ENCODE data around the gene FLACC1. TPM values are rescaled to one million over a fixed set of nuclear protein-coding genes. Genes with fewer than 3 reads are reported as not detected.
A peak's percentile ranks its signal among the peaks of the same experiment; 100 is the strongest.

Gene FLACC1
- total RNA-seq, 2 donors from 2014 or later, result 4.5 to 4.7 TPM

GRCh38 chr2:201366146-201366545 lies 9.0 kb upstream of the FLACC1 start:
- H3K36me3 Mint-ChIP-seq (ENCODE audit: low read depth), result peaks cover 2% of the 10 kb centered on the region
- no peaks in the 10 kb centered on the region for H3K27me3 Mint-ChIP-seq
- DNase-seq, result no peak
- peaks cover 21% of the 10 kb centered on the region for H3K4me1 Mint-ChIP-seq
- H3K4me3 Mint-ChIP-seq, result no peak overlapping the region
- H3K9me3 ChIP-seq (ENCODE audit: control insufficient read depth, low read length, poor library complexity, severe bottlenecking), result peaks cover 3% of the 10 kb centered on the region
- ATAC-seq, result no peak
- no peak overlapping the region for H3K27ac Mint-ChIP-seq

GRCh38 chr2:201363857-201364560 lies 6.9 kb upstream of the FLACC1 start:
- DNase-seq (no peak), ATAC-seq (peak; percentile 97)
- H3K27ac Mint-ChIP-seq, result peak overlapping the region; percentile 5
- H3K4me1 Mint-ChIP-seq, result peaks cover 21% of the 10 kb centered on the region
- H3K4me3 Mint-ChIP-seq, result no peak overlapping the region
- no peaks in the 10 kb centered on the region for H3K27me3 Mint-ChIP-seq
- H3K9me3 ChIP-seq (ENCODE audit: control insufficient read depth, low read length, poor library complexity, severe bottlenecking), result peaks cover 3% of the 10 kb centered on the region
- H3K36me3 Mint-ChIP-seq (ENCODE audit: low read depth), result peaks cover 2% of the 10 kb centered on the region

- no peak for ATAC-seq
- Mint-ChIP-seq H3K27me3 (no peaks in the 10 kb centered on the region), H3K27ac (no peak overlapping the region), H3K4me3 (no peak overlapping the region), H3K4me1 (peaks cover 21% of the 10 kb centered on the region), H3K36me3 (ENCODE audit: low read depth) (peaks cover 5% of the 10 kb centered on the region)
- H3K9me3 ChIP-seq (ENCODE audit: control insufficient read depth, low read length, poor library complexity, severe bottlenecking), result peaks cover 3% of the 10 kb centered on the region
- no peak for DNase-seq
Observed at GRCh38 chr2:201362396-201362795, 5.3 kb upstream of the FLACC1 start.

- Mint-ChIP-seq H3K4me3 (no peak overlapping the region), H3K4me1 (peaks cover 23% of the 10 kb centered on the region), H3K36me3 (ENCODE audit: low read depth) (peaks cover 5% of the 10 kb centered on the region), H3K27ac (no peak overlapping the region), H3K27me3 (no peaks in the 10 kb centered on the region)
- no peak for DNase-seq
- no peak for ATAC-seq
- no peaks in the 10 kb centered on the region for H3K9me3 ChIP-seq (ENCODE audit: control insufficient read depth, low read length, poor library complexity, severe bottlenecking)
Observed at GRCh38 chr2:201361078-201361733, 4.1 kb upstream of the FLACC1 start.

GRCh38 chr2:201360256-201360655 lies 3.1 kb upstream of the FLACC1 start:
- no peaks in the 10 kb centered on the region for H3K9me3 ChIP-seq (ENCODE audit: control insufficient read depth, low read length, poor library complexity, severe bottlenecking)
- ATAC-seq, result no peak

GRCh38 chr2:201358684-201359083 lies 1.5 kb upstream of the FLACC1 start:
- peaks cover 13% of the 10 kb centered on the region for H3K4me1 Mint-ChIP-seq
- H3K4me3 Mint-ChIP-seq, result no peak overlapping the region
- DNase-seq (no peak), ATAC-seq (no peak)
- no peaks in the 10 kb centered on the region for H3K9me3 ChIP-seq (ENCODE audit: control insufficient read depth, low read length, poor library complexity, severe bottlenecking)
- H3K27ac Mint-ChIP-seq, result no peak overlapping the region
- H3K36me3 Mint-ChIP-seq (ENCODE audit: low read depth), result peaks cover 5% of the 10 kb centered on the region
- H3K27me3 Mint-ChIP-seq, result no peaks in the 10 kb centered on the region

More at GRCh38 chr2:201360256-201360655, 3.1 kb upstream of the FLACC1 start:
- no peak overlapping the region for H3K27ac Mint-ChIP-seq
- DNase-seq, result no peak
- H3K27me3 Mint-ChIP-seq, result no peaks in the 10 kb centered on the region
- H3K4me3 Mint-ChIP-seq, result no peak overlapping the region
- peaks cover 5% of the 10 kb centered on the region for H3K36me3 Mint-ChIP-seq (ENCODE audit: low read depth)
- H3K4me1 Mint-ChIP-seq, result peaks cover 20% of the 10 kb centered on the region

- Mint-ChIP-seq H3K27ac (no peak overlapping the region), H3K4me3 (no peak overlapping the region), H3K4me1 (peaks cover 4% of the 10 kb centered on the region), H3K36me3 (ENCODE audit: low read depth) (peaks cover 6% of the 10 kb centered on the region), H3K27me3 (no peaks in the 10 kb centered on the region)
- H3K9me3 ChIP-seq (ENCODE audit: control insufficient read depth, low read length, poor library complexity, severe bottlenecking), result no peaks in the 10 kb centered on the region
- ATAC-seq, result no peak
- DNase-seq, result no peak
Observed at GRCh38 chr2:201353116-201353515, 4.0 kb downstream of the FLACC1 start.

- Mint-ChIP-seq H3K36me3 (ENCODE audit: low read depth) (peaks cover 6% of the 10 kb centered on the region), H3K27me3 (no peaks in the 10 kb centered on the region)
- no peak for ATAC-seq
Observed at GRCh38 chr2:201350879-201351278, 6.3 kb downstream of the FLACC1 start.

GRCh38 chr2:201349601-201350000 lies 7.5 kb downstream of the FLACC1 start:
- ATAC-seq (no peak), DNase-seq (no peak)
- Mint-ChIP-seq H3K27me3 (no peaks in the 10 kb centered on the region), H3K4me3 (no peak overlapping the region), H3K27ac (peak overlapping the region; percentile 29), H3K36me3 (ENCODE audit: low read depth) (peaks cover 11% of the 10 kb centered on the region), H3K4me1 (peaks cover 6% of the 10 kb centered on the region)
- H3K9me3 ChIP-seq (ENCODE audit: control insufficient read depth, low read length, poor library complexity, severe bottlenecking), result no peaks in the 10 kb centered on the region

More at GRCh38 chr2:201350879-201351278, 6.3 kb downstream of the FLACC1 start:
- no peak for DNase-seq
- Mint-ChIP-seq H3K4me3 (no peak overlapping the region), H3K27ac (no peak overlapping the region), H3K4me1 (peaks cover 2% of the 10 kb centered on the region)
- no peaks in the 10 kb centered on the region for H3K9me3 ChIP-seq (ENCODE audit: control insufficient read depth, low read length, poor library complexity, severe bottlenecking)

- H3K9me3 ChIP-seq (ENCODE audit: control insufficient read depth, low read length, poor library complexity, severe bottlenecking), result no peaks in the 10 kb centered on the region
- Mint-ChIP-seq H3K4me3 (no peak overlapping the region), H3K4me1 (peaks cover 6% of the 10 kb centered on the region), H3K27ac (peak overlapping the region; percentile 29), H3K27me3 (no peaks in the 10 kb centered on the region), H3K36me3 (ENCODE audit: low read depth) (peaks cover 14% of the 10 kb centered on the region)
- no peak for DNase-seq
- no peak for ATAC-seq
Observed at GRCh38 chr2:201348758-201349157, 8.4 kb downstream of the FLACC1 start.

- ATAC-seq (no peak), DNase-seq (no peak)
- peaks cover 4% of the 10 kb centered on the region for H3K4me1 Mint-ChIP-seq
- H3K27me3 Mint-ChIP-seq, result no peaks in the 10 kb centered on the region
- H3K9me3 ChIP-seq (ENCODE audit: control insufficient read depth, low read length, poor library complexity, severe bottlenecking), result no peaks in the 10 kb centered on the region
- H3K27ac Mint-ChIP-seq, result peak overlapping the region; percentile 21
- peaks cover 17% of the 10 kb centered on the region for H3K36me3 Mint-ChIP-seq (ENCODE audit: low read depth)
- no peak overlapping the region for H3K4me3 Mint-ChIP-seq
Observed at GRCh38 chr2:201347138-201347537, 10.0 kb downstream of the FLACC1 start.

- DNase-seq (no peak), ATAC-seq (no peak)
- no peaks in the 10 kb centered on the region for H3K9me3 ChIP-seq (ENCODE audit: control insufficient read depth, low read length, poor library complexity, severe bottlenecking)
- peaks cover 19% of the 10 kb centered on the region for H3K36me3 Mint-ChIP-seq (ENCODE audit: low read depth)
- no peaks in the 10 kb centered on the region for H3K27me3 Mint-ChIP-seq
- no peak overlapping the region for H3K27ac Mint-ChIP-seq
- peaks cover 4% of the 10 kb centered on the region for H3K4me1 Mint-ChIP-seq
- H3K4me3 Mint-ChIP-seq, result no peak overlapping the region
Observed at GRCh38 chr2:201345625-201346213, 11.4 kb downstream of the FLACC1 start.

GRCh38 chr2:201344663-201345366 lies 12.3 kb downstream of the FLACC1 start:
- no peaks in the 10 kb centered on the region for H3K9me3 ChIP-seq (ENCODE audit: control insufficient read depth, low read length, poor library complexity, severe bottlenecking)
- H3K27me3 Mint-ChIP-seq, result no peaks in the 10 kb centered on the region
- DNase-seq, result no peak
- H3K4me1 Mint-ChIP-seq, result peaks cover 4% of the 10 kb centered on the region
- no peak overlapping the region for H3K27ac Mint-ChIP-seq
- H3K4me3 Mint-ChIP-seq, result no peak overlapping the region
- ATAC-seq, result no peak
- H3K36me3 Mint-ChIP-seq (ENCODE audit: low read depth), result peaks cover 19% of the 10 kb centered on the region
